ENCODE results near the gene AGBL1. TPM values are rescaled to one million over a fixed set of nuclear protein-coding genes. Genes with fewer than 3 reads are reported as not detected.

AGBL1 gene
- total RNA-seq, 1 donor = not detected

- TF ChIP-seq CTCF (IDR thresholded peaks at IDR 0.05; ENCODE audit: insufficient read depth, low read length) = no peak
- no peak overlapping the region for H3K4me3 ChIP-seq (ENCODE audit: low read depth, low read length)
- DNase-seq (ENCODE audit: low read depth) = no peak
Observed at GRCh38 chr15:86849558-86850285, 770.1 kb downstream of the AGBL1 start.

- TF ChIP-seq CTCF (IDR thresholded peaks at IDR 0.05; ENCODE audit: insufficient read depth, low read length) = no peak
- DNase-seq (ENCODE audit: low read depth) = no peak
- no peak overlapping the region for H3K4me3 ChIP-seq (ENCODE audit: low read depth, low read length)
Observed at GRCh38 chr15:86850939-86851338, 771.3 kb downstream of the AGBL1 start.

GRCh38 chr15:86852741-86853140 is 773.1 kb downstream of the AGBL1 start:
- no peak for TF ChIP-seq CTCF (IDR thresholded peaks at IDR 0.05; ENCODE audit: insufficient read depth, low read length)
- DNase-seq (ENCODE audit: low read depth) = no peak
- no peak overlapping the region for H3K4me3 ChIP-seq (ENCODE audit: low read depth, low read length)

- H3K4me3 ChIP-seq (ENCODE audit: low read depth, low read length) = no peak overlapping the region
- no peak for TF ChIP-seq CTCF (IDR thresholded peaks at IDR 0.05; ENCODE audit: insufficient read depth, low read length)
- DNase-seq (ENCODE audit: low read depth) = no peak
Observed at GRCh38 chr15:86854176-86854575, 774.5 kb downstream of the AGBL1 start.

GRCh38 chr15:86855307-86856291 is 775.9 kb downstream of the AGBL1 start:
- H3K4me3 ChIP-seq (ENCODE audit: low read depth, low read length) = no peak overlapping the region
- no peak for DNase-seq (ENCODE audit: low read depth)
- no peak for TF ChIP-seq CTCF (IDR thresholded peaks at IDR 0.05; ENCODE audit: insufficient read depth, low read length)

GRCh38 chr15:86857701-86858100 is 778.0 kb downstream of the AGBL1 start:
- H3K4me3 ChIP-seq (ENCODE audit: low read depth, low read length) = no peak overlapping the region
- no peak for DNase-seq (ENCODE audit: low read depth)
- TF ChIP-seq CTCF (IDR thresholded peaks at IDR 0.05; ENCODE audit: insufficient read depth, low read length) = no peak

Measured in fibroblast of the aortic adventitia (primary cell).